Astrocyte (in vitro differentiated cells and primary cell): Measurements from ENCODE around the gene PAPPA2. TPM values are rescaled to one million over a fixed set of nuclear protein-coding genes. Genes with fewer than 3 reads are reported as not detected.
A peak's percentile ranks its signal among the peaks of the same experiment; 100 is the strongest.
"Not testable (repeated sequence)": the region's sequence is repeated elsewhere in the genome, so short reads cannot be mapped to it uniquely, and the experiment has no call there.

ENCODE experiments used
- DNase-seq: peaks from one replicate; pipeline ENCODE4 v3.0.0-alpha.2; 2010; ENCODE audit warnings: low read depth
- FAIRE-seq: peaks from 2 replicates; lab custom pipeline; 2011; peaks lifted over from hg19 to GRCh38; lab: Jason Lieb, UNC
- H2AFZ ChIP-seq: 2 replicates; pipeline ENCODE4 v1.6.0; 2012; ENCODE audit warnings: low read depth, low read length, inconsistent platforms
- H3K27ac ChIP-seq: 2 replicates; pipeline ENCODE4 v1.5.1; 2011; ENCODE audit warnings: low read depth, low read length, inconsistent platforms
- H3K27me3 ChIP-seq: 2 replicates; pipeline ENCODE4 v1.6.0; 2011; ENCODE audit warnings: low read length, inconsistent platforms; ENCODE audit not compliant: insufficient read depth
- H3K36me3 ChIP-seq: 2 replicates; pipeline ENCODE4 v1.5.1; 2011; ENCODE audit warnings: low read length, inconsistent platforms; ENCODE audit not compliant: insufficient read depth
- H3K4me1 ChIP-seq: 2 replicates; pipeline ENCODE4 v1.5.1; 2011; ENCODE audit warnings: low read length, inconsistent platforms; ENCODE audit not compliant: insufficient read depth
- H3K4me2 ChIP-seq: 2 replicates; pipeline ENCODE4 v1.6.0; 2012; ENCODE audit warnings: low read length, inconsistent platforms
- H3K4me3 ChIP-seq: 2 replicates; pipeline ENCODE4 v1.5.1; 2011; ENCODE audit warnings: low read depth, mild to moderate bottlenecking, low read length, inconsistent platforms; ENCODE audit not compliant: insufficient read depth
- H3K79me2 ChIP-seq: 2 replicates; pipeline ENCODE4 v1.6.0; 2012; ENCODE audit warnings: mild to moderate bottlenecking, low read length, inconsistent platforms; ENCODE audit not compliant: insufficient read depth
- H3K9ac ChIP-seq: 2 replicates; pipeline ENCODE4 v1.6.0; 2012; ENCODE audit warnings: mild to moderate bottlenecking, low read length, inconsistent platforms
- H3K9me3 ChIP-seq: 2 replicates; pipeline ENCODE4 v1.5.1; 2012; ENCODE audit warnings: low read depth, mild to moderate bottlenecking, low read length, inconsistent platforms; ENCODE audit not compliant: insufficient read depth
- H4K20me1 ChIP-seq: 2 replicates; pipeline ENCODE4 v1.6.0; 2012; ENCODE audit warnings: low read length, inconsistent platforms; ENCODE audit not compliant: insufficient read depth
- H3K27ac Mint-ChIP-seq: one replicate; pipeline ENCODE4 v1.8.0; 2021; ENCODE audit warnings: mild to moderate bottlenecking, mixed read lengths; ENCODE audit not compliant: unreplicated experiment
- H3K27me3 Mint-ChIP-seq: one replicate; pipeline ENCODE4 v1.8.0; 2021; ENCODE audit warnings: low read depth, mixed read lengths; ENCODE audit not compliant: unreplicated experiment
- H3K36me3 Mint-ChIP-seq: one replicate; pipeline ENCODE4 v1.8.0; 2021; ENCODE audit warnings: low read depth, mixed read lengths; ENCODE audit not compliant: unreplicated experiment
- H3K4me1 Mint-ChIP-seq: one replicate; pipeline ENCODE4 v1.8.0; 2021; ENCODE audit warnings: low read depth, mixed read lengths; ENCODE audit not compliant: unreplicated experiment
- H3K4me3 Mint-ChIP-seq: one replicate; pipeline ENCODE4 v1.8.0; 2021; ENCODE audit warnings: mild to moderate bottlenecking, moderate library complexity, mixed read lengths; ENCODE audit not compliant: unreplicated experiment
- H3K9me3 Mint-ChIP-seq: one replicate; pipeline ENCODE4 v1.8.0; 2021; ENCODE audit warnings: mild to moderate bottlenecking, mixed read lengths; ENCODE audit not compliant: unreplicated experiment
- EZH2 ChIP-seq: IDR thresholded peaks from 2 replicates; pipeline ENCODE4 v1.6.1; 2012; ENCODE audit warnings: mild to moderate bottlenecking, low read length, inconsistent platforms; ENCODE audit not compliant: insufficient read depth
- total RNA-seq: library from RNA; stranded (reverse); gene quantifications from 2 replicates; pipeline ENCODE4 v1.2.1, GENCODE V29; 2021
- TF ChIP-seq, protein P1 (sequence below): IDR thresholded peaks from 2 replicates; pipeline ENCODE4 v1.5.1; 2011; ENCODE audit warnings: low read depth, mild to moderate bottlenecking, inconsistent platforms, low read length, moderate library complexity; ENCODE audit not compliant: insufficient read depth

PAPPA2 gene
- total RNA-seq, 1 donor from 2014 or later = 19.0 TPM

DNA sequence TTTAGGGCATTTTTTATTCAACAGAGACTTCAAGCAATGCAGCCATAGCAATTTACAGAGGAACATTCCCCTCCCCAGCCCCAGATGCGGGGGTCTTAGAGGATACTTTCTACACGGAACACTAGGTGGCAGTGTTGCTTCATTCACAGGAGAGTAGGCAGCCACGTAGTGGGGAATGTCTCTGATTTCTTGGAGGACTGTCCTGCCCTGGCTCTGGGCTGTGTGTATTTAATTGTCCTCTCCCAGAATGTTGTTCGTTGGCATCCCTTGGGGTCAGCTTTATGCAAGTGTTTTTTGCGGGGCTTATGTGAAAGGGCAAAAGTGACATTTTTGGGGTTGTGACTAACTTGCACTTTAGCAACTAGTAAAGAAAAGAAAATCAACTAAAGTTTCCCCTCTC lies 96.9 kb downstream of the PAPPA2 start:
- Mint-ChIP-seq H3K27ac (no peak overlapping the region), H3K36me3 (peaks cover 9% of the 10 kb centered on the region), H3K4me3 (no peak overlapping the region), H3K4me1 (peaks cover 10% of the 10 kb centered on the region), H3K27me3 (peaks cover 43% of the 10 kb centered on the region), H3K9me3 (no peaks in the 10 kb centered on the region)
- Histone ChIP-seq H3K4me2 (no peak overlapping the region), H2AFZ (peak overlapping the region; percentile 27), H3K9ac (no peak overlapping the region), H3K4me1 (no peaks in the 10 kb centered on the region), H3K27ac (no peak overlapping the region), H3K9me3 (no peaks in the 10 kb centered on the region), H3K36me3 (no peaks in the 10 kb centered on the region), H3K4me3 (no peak overlapping the region), H4K20me1 (no peaks in the 10 kb centered on the region), H3K27me3 (no peaks in the 10 kb centered on the region), H3K79me2 (no peaks in the 10 kb centered on the region)
- DNase-seq (peak; percentile 29), FAIRE-seq (no peak)
- TF ChIP-seq EZH2 = no peak
- TF ChIP-seq, protein P1, sequence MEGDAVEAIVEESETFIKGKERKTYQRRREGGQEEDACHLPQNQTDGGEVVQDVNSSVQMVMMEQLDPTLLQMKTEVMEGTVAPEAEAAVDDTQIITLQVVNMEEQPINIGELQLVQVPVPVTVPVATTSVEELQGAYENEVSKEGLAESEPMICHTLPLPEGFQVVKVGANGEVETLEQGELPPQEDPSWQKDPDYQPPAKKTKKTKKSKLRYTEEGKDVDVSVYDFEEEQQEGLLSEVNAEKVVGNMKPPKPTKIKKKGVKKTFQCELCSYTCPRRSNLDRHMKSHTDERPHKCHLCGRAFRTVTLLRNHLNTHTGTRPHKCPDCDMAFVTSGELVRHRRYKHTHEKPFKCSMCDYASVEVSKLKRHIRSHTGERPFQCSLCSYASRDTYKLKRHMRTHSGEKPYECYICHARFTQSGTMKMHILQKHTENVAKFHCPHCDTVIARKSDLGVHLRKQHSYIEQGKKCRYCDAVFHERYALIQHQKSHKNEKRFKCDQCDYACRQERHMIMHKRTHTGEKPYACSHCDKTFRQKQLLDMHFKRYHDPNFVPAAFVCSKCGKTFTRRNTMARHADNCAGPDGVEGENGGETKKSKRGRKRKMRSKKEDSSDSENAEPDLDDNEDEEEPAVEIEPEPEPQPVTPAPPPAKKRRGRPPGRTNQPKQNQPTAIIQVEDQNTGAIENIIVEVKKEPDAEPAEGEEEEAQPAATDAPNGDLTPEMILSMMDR = peak; percentile 89

DNA sequence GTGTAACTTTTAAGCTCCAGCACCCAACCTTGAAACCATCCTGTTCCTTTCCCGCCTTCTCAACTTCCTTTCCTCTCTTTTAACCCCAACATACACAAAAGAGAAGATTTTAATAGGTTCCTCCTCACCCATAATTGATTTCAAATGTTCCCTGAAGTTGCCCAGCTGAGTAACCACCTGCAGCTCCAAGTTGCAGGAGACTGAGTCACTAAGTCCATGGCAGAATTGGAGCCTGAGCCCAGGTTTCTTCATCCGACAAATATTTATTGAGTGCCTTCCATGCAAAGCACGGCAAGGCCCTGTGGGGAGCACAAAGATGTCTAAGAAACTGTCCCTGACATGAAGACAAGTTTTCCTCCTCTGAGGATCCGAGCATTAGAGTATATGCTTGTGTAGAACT lies 97.7 kb downstream of the PAPPA2 start:
- no peak overlapping the region for H3K4me3 Mint-ChIP-seq
- Histone ChIP-seq H2AFZ (no peak overlapping the region), H3K36me3 (no peaks in the 10 kb centered on the region), H3K4me3 (no peak overlapping the region), H3K79me2 (no peaks in the 10 kb centered on the region), H3K4me2 (no peak overlapping the region), H3K9me3 (no peaks in the 10 kb centered on the region), H3K27me3 (no peaks in the 10 kb centered on the region), H3K9ac (no peak overlapping the region), H3K27ac (no peak overlapping the region), H4K20me1 (no peaks in the 10 kb centered on the region), H3K4me1 (no peaks in the 10 kb centered on the region)
- no peak overlapping the region for H3K27ac Mint-ChIP-seq
- peaks cover 9% of the 10 kb centered on the region for H3K36me3 Mint-ChIP-seq
- H3K27me3 Mint-ChIP-seq = peaks cover 35% of the 10 kb centered on the region
- TF ChIP-seq, protein P1 = no peak
- TF ChIP-seq EZH2 = no peak
- DNase-seq (peak; percentile 14), FAIRE-seq (no peak)
- H3K4me1 Mint-ChIP-seq = peaks cover 12% of the 10 kb centered on the region
- no peaks in the 10 kb centered on the region for H3K9me3 Mint-ChIP-seq

DNA sequence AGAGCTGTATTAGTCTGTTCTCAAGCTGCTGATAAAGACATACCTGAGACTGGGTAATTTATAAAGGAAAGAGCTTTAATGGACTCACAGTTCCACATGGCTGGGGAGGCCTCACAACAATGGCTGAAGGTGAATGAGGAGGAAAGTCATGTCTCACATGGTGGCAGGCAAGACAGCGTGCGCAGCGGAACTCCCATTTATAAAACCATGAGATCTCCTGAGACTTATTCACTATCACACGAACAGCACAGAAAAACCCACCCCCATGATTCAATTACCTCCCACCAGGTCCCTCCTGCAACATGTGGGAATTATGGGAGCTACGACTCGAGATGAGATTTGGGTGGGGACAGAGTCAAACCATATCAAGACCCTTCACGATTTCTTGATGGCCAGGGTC lies 98.8 kb downstream of the PAPPA2 start:
- H3K27me3 Mint-ChIP-seq = peaks cover 27% of the 10 kb centered on the region
- H3K27ac ChIP-seq = not testable (repeated sequence)

More for the DNA sequence above, 98.8 kb downstream of the PAPPA2 start:
- not testable (repeated sequence) for H3K4me1 ChIP-seq, H3K4me2 ChIP-seq, H3K36me3 ChIP-seq, H3K27ac Mint-ChIP-seq, H3K79me2 ChIP-seq, H3K9me3 Mint-ChIP-seq, H2AFZ ChIP-seq, H3K4me3 ChIP-seq, H3K9ac ChIP-seq, H3K36me3 Mint-ChIP-seq, H3K9me3 ChIP-seq, H4K20me1 ChIP-seq, DNase-seq, H3K27me3 ChIP-seq, H3K4me3 Mint-ChIP-seq, FAIRE-seq
- peaks cover 23% of the 10 kb centered on the region for H3K4me1 Mint-ChIP-seq
